ENCODE data around the gene KRTAP10-10. TPM values are rescaled to one million over a fixed set of nuclear protein-coding genes. Genes with fewer than 3 reads are reported as not detected.
"Not testable (repeated sequence)": the region's sequence is repeated elsewhere in the genome, so short reads cannot be mapped to it uniquely, and the experiment has no call there.

KRTAP10-10 gene, protein sequence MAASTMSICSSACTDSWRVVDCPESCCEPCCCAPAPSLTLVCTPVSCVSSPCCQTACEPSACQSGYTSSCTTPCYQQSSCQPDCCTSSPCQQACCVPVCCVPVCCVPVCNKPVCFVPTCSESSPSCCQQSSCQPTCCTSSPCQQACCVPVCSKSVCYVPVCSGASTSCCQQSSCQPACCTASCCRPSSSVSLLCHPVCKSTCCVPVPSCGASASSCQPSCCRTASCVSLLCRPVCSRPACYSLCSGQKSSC
- total RNA-seq = not detected
- not detected for polyA plus RNA-seq

DNA sequence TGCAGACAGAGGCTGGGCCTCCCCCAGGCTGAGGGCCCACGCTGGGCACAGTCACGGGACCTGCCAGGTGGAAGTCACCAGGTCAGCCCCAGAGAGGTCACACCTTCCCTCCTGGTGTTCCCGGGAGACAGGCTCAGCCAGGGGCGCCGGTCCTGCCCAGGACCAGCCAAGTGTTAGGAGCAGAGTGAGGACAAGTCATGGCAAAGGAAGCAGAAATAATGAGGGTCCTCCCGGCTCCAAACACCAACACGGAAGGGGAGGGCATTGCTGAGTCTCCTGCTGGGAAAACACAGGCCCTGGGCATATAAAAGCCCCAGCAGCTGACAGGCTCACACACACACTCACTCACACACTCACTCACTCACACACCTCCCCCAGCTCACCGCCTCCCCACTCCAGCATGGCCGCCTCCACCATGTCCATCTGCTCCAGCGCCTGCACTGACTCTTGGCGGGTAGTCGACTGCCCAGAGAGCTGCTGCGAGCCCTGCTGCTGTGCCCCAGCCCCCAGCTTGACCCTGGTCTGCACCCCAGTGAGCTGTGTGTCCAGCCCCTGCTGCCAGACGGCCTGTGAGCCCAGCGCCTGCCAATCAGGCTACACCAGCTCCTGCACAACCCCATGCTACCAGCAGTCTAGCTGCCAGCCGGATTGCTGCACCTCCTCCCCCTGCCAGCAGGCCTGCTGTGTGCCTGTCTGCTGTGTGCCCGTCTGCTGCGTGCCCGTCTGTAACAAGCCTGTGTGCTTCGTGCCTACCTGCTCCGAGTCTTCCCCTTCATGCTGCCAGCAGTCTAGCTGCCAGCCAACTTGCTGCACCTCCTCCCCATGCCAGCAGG lies at the start of gene KRTAP10-10:
KRTAP10-10 (plus strand) TSS at position 339 of the 833 bp plus-strand sequence; CDS start at position 401, 62 bp downstream.
- DNase-seq = no peak
- no peaks in the 10 kb centered on the region for H3K36me3 ChIP-seq
- H3K4me1 ChIP-seq = no peaks in the 10 kb centered on the region
- intact Hi-C loops (cut with DNase I) = no loop called here
- peaks cover 0 to 32% (median 0%) of the 10 kb centered on the region in 3 donors for H3K27me3 ChIP-seq
- H3K27ac ChIP-seq = no peak within 1 kb of the TSS
- H3K4me3 ChIP-seq = no peak within 1 kb of the TSS
- TF ChIP-seq EP300 (IDR thresholded peaks at IDR 0.05) (no peak), POLR2AphosphoS5 (IDR thresholded peaks at IDR 0.05) (no peak), POLR2A (IDR thresholded peaks at IDR 0.05) (no peak)
- TF ChIP-seq, protein P1, sequence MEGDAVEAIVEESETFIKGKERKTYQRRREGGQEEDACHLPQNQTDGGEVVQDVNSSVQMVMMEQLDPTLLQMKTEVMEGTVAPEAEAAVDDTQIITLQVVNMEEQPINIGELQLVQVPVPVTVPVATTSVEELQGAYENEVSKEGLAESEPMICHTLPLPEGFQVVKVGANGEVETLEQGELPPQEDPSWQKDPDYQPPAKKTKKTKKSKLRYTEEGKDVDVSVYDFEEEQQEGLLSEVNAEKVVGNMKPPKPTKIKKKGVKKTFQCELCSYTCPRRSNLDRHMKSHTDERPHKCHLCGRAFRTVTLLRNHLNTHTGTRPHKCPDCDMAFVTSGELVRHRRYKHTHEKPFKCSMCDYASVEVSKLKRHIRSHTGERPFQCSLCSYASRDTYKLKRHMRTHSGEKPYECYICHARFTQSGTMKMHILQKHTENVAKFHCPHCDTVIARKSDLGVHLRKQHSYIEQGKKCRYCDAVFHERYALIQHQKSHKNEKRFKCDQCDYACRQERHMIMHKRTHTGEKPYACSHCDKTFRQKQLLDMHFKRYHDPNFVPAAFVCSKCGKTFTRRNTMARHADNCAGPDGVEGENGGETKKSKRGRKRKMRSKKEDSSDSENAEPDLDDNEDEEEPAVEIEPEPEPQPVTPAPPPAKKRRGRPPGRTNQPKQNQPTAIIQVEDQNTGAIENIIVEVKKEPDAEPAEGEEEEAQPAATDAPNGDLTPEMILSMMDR (IDR thresholded peaks at IDR 0.05) = no peak
- WGBS, 2 donors = 50 to 68% methylated on average over 21 of the region's 21 CpGs
- peaks cover 0 to 5% (median 0%) of the 10 kb centered on the region in 4 donors for H3K9me3 ChIP-seq

DNA sequence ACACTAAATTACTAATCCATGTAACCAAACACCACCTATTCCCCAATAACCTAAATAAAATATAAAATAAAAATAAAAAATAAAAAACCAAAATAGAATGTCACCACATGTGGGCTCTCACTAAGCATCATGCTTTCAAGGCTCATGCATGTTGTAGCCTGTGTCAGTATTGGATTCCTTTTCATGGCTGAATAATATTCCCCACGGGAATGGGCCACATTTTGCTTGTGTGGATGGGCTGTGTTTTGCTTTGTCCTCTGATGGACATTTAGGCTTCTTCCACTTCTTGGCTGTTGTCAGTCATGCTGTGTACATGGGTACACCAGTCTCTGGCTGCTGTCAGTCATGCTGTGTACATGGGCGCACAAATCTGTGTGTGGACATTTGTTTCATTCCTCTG lies 48.1 kb upstream of the KRTAP10-10 start:
- intact Hi-C loops (cut with DNase I) = no loop called here
- 90 to 94% methylated on average over 2 of the region's 2 CpGs for WGBS, 2 donors
- no peaks in the 10 kb centered on the region for H3K9me3 ChIP-seq
- DNase-seq = no peak
- H3K27ac ChIP-seq = no peak overlapping the region
- no peak overlapping the region for H3K4me3 ChIP-seq
- no peak for TF ChIP-seq POLR2AphosphoS5 (IDR thresholded peaks at IDR 0.05)
- TF ChIP-seq, protein P1 (IDR thresholded peaks at IDR 0.05) = no peak
- TF ChIP-seq POLR2A (IDR thresholded peaks at IDR 0.05) = no peak
- no peak for TF ChIP-seq EP300 (IDR thresholded peaks at IDR 0.05)
- peaks cover 0 to 63% (median 30%) of the 10 kb centered on the region in 3 donors for H3K27me3 ChIP-seq
- H3K36me3 ChIP-seq = no peaks in the 10 kb centered on the region
- no peaks in the 10 kb centered on the region for H3K4me1 ChIP-seq

DNA sequence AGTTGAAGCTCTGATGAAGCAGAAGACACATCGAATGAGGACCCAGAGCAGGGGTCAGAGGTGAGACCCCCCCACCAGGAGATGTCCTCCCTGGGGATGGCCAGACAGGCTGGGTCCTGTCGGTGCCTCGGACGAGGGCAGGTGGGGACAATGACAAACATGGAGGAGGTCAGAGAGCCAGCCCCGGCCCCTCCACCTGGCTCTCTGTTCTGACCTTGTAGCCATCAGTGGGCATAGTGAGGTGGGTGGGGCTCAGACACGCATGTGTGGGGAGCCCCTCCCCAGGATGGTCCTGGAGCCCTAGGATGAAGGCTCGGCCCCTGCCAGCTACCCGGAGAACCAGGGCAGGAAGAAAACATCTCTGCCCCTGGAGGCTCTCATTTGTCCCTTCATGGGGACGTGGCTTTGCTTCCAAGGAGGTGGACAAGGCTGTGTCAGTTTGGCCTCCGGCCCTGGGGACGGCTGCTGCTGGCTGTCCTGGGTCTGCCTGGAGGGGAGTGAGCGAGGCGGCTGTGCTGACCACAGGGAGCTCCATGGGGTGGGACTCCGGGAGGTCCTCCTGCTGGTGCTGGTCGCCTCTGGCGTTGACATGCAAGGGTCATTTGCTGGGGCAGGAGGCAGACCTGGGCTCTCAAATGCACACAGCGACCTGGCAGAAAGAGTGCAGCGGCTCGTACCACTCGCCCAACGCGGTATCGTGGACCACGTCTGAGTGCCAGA lies 47.4 kb upstream of the KRTAP10-10 start:
- intact Hi-C loops (cut with DNase I) = no loop called here
- H3K4me1 ChIP-seq = no peaks in the 10 kb centered on the region
- H3K4me3 ChIP-seq = no peak overlapping the region
- peaks cover 0 to 59% (median 30%) of the 10 kb centered on the region in 3 donors for H3K27me3 ChIP-seq
- TF ChIP-seq, protein P1 (IDR thresholded peaks at IDR 0.05) = no peak
- no peak for TF ChIP-seq POLR2AphosphoS5 (IDR thresholded peaks at IDR 0.05)
- TF ChIP-seq EP300 (IDR thresholded peaks at IDR 0.05) = no peak
- no peak for TF ChIP-seq POLR2A (IDR thresholded peaks at IDR 0.05)
- WGBS, 2 donors = 74 to 80% methylated on average over 24 of the region's 24 CpGs
- H3K27ac ChIP-seq = no peak overlapping the region
- DNase-seq = no peak
- H3K36me3 ChIP-seq = no peaks in the 10 kb centered on the region
- H3K9me3 ChIP-seq = no peaks in the 10 kb centered on the region

DNA sequence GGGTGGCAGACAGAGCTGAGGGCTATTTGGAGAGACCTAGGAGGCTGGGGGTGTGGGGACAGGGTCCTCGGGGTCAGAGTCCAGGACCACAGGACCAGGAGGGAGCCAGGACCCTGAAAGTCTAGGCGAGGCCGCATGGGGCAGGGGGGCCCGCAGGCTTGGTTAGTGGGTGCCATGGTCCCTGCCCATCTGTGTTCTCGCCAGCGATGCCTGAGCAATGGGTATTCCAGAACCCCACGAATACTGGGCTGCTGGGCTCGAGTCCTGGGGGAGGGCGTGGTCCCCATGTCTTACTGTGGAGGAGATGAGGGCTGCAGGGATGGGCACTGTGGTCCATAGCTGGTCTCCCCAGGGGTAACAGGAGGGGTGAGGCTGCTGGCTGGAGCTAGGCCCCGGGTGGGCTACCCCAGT lies 46.8 kb upstream of the KRTAP10-10 start:
- H3K36me3 ChIP-seq = no peaks in the 10 kb centered on the region
- H3K9me3 ChIP-seq = no peaks in the 10 kb centered on the region
- WGBS, 2 donors = 68 to 86% methylated on average over 10 of the region's 10 CpGs
- TF ChIP-seq, protein P1 (IDR thresholded peaks at IDR 0.05) = no peak
- TF ChIP-seq POLR2A (IDR thresholded peaks at IDR 0.05) = no peak
- TF ChIP-seq POLR2AphosphoS5 (IDR thresholded peaks at IDR 0.05) = no peak
- no peak for TF ChIP-seq EP300 (IDR thresholded peaks at IDR 0.05)
- peaks cover 0 to 53% (median 30%) of the 10 kb centered on the region in 3 donors for H3K27me3 ChIP-seq
- no peaks in the 10 kb centered on the region for H3K4me1 ChIP-seq
- no peak overlapping the region for H3K27ac ChIP-seq
- no peak for DNase-seq
- H3K4me3 ChIP-seq = no peak overlapping the region
- intact Hi-C loops (cut with DNase I) = no loop called here

DNA sequence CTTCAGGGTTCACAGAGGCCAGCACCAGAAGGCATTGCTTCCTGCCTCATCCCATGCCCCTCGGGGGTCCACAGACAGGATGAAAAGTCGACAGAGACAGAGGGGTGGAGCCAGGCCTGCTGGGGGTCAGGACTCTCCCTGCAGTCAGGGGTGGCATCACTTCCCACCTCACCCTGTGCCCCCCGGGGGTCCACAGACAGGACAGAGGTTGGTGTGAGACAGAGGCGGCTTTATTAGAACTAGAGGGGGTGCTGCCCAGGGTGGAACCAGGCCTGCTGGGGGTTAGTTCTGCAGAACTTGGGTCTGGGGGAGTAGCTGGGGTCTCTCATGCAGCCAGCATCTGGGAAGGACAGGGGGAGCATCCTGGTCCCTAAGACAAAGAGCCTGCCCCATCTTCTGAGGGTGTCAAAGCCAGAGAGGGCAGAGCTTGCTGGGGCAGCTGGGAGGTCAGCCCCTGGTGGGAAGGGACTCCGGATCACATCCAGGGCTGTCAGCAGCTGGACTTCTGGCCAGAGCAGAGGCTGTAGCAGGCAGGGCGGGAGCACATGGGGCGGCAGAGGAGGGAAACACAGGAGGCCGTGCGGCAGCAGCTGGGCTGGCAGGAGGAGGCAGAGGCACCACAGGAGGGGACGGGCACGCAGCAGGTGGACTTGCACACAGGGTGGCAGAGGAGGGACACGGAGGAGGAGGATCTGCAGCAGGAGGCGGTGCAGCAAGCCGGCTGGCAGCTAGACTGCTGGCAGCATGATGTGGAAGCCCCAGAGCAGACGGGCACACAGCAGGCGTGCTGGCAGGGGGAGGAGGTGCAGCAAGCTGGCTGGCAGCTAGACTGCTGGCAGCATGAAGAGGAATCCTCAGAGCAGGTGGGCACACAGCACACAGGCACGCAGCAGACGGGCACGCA lies 46.0 kb upstream of the KRTAP10-10 start:
- WGBS, 2 donors = 46 to 70% methylated on average over 18 to 19 of the region's 19 CpGs
- DNase-seq; H3K9me3 ChIP-seq; intact Hi-C loops (cut with DNase I); H3K27ac ChIP-seq; H3K4me3 ChIP-seq; H3K4me1 ChIP-seq; H3K36me3 ChIP-seq: not testable (repeated sequence)
- peaks cover 0 to 45% (median 26%) of the 10 kb centered on the region in 3 donors for H3K27me3 ChIP-seq

DNA sequence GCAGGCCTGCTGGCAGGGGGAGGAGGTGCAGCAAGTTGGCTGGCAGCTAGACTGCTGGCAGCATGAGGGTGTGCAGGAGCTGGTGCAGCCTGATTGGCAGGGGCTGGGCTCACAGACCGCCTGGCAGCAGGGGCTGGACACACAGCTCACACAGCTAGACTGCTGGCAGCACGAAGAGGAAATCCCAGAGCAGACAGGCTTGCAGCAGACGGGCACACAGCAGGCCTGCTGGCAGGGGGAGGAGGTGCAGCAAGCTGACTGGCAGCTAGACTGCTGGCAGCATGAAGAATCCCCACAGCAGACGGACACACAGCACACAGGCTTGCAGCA lies 45.4 kb upstream of the KRTAP10-10 start:
- 15 to 57% methylated on average over 4 of the region's 4 CpGs for WGBS, 2 donors

More for the DNA sequence above, 45.4 kb upstream of the KRTAP10-10 start:
- H3K9me3 ChIP-seq; H3K4me1 ChIP-seq; H3K36me3 ChIP-seq; H3K27ac ChIP-seq; H3K4me3 ChIP-seq; intact Hi-C loops (cut with DNase I); DNase-seq: not testable (repeated sequence)
- H3K27me3 ChIP-seq = peaks cover 0 to 42% (median 23%) of the 10 kb centered on the region in 3 donors

Data from sigmoid colon (tissue), 7 donors.